ENCODE data around the gene SIRPG.

Gene SIRPG

GRCh38 chr20:1661542-1662299 lies 4.1 kb upstream of the SIRPG start:
- Histone ChIP-seq H3K4me1 (ENCODE audit: control insufficient read depth, low read depth, low read length) (no peaks in the 10 kb centered on the region), H3K4me3 (ENCODE audit: low read length) (no peak overlapping the region), H3K27ac (ENCODE audit: low read depth, low read length) (no peak overlapping the region), H3K79me1 (ENCODE audit: low read length) (no peaks in the 10 kb centered on the region), H3K27me3 (ENCODE audit: insufficient read depth, low read length, poor library complexity) (no peaks in the 10 kb centered on the region), H3K4me2 (ENCODE audit: low read length) (no peak overlapping the region), H3K79me2 (ENCODE audit: control insufficient read depth, insufficient read depth, low read length) (no peaks in the 10 kb centered on the region), H3K4ac (ENCODE audit: low read depth, low read length) (no peak overlapping the region), H2BK120ac (ENCODE audit: low read depth, low read length) (no peak overlapping the region), H3K9ac (ENCODE audit: low read length) (no peak overlapping the region), H3K18ac (ENCODE audit: low read length) (no peak overlapping the region), H4K8ac (ENCODE audit: low read depth, low read length) (no peak overlapping the region), H3K56ac (ENCODE audit: low read length) (no peak overlapping the region), H4K5ac (ENCODE audit: low read length) (no peak overlapping the region), H3K36me3 (ENCODE audit: control insufficient read depth, insufficient read depth, low read length) (no peaks in the 10 kb centered on the region), H2AK5ac (ENCODE audit: low read length) (no peak overlapping the region), H2BK15ac (replicated peaks; ENCODE audit: low read depth) (no peak overlapping the region), H2BK5ac (ENCODE audit: low read length) (no peak overlapping the region), H3K23ac (ENCODE audit: low read length) (no peak overlapping the region)
- DNase-seq, result no peak
- WGBS (ENCODE audit: extremely low coverage, insufficient coverage, low lambda C conversion rate), result no CpG with 5 or more reads among the region's 2 CpGs

- Histone ChIP-seq H2AK5ac (ENCODE audit: low read length) (no peak overlapping the region), H3K79me1 (ENCODE audit: low read length) (no peaks in the 10 kb centered on the region), H3K36me3 (ENCODE audit: control insufficient read depth, insufficient read depth, low read length) (no peaks in the 10 kb centered on the region), H3K23ac (ENCODE audit: low read length) (no peak overlapping the region), H2BK15ac (replicated peaks; ENCODE audit: low read depth) (no peak overlapping the region), H3K56ac (ENCODE audit: low read length) (no peak overlapping the region), H3K4me3 (ENCODE audit: low read length) (no peak overlapping the region), H3K9ac (ENCODE audit: low read length) (no peak overlapping the region), H2BK120ac (ENCODE audit: low read depth, low read length) (no peak overlapping the region), H3K4me2 (ENCODE audit: low read length) (no peak overlapping the region), H3K18ac (ENCODE audit: low read length) (no peak overlapping the region), H3K27ac (ENCODE audit: low read depth, low read length) (no peak overlapping the region), H4K5ac (ENCODE audit: low read length) (no peak overlapping the region), H2BK5ac (ENCODE audit: low read length) (no peak overlapping the region), H3K27me3 (ENCODE audit: insufficient read depth, low read length, poor library complexity) (no peaks in the 10 kb centered on the region), H4K8ac (ENCODE audit: low read depth, low read length) (no peak overlapping the region), H3K4me1 (ENCODE audit: control insufficient read depth, low read depth, low read length) (no peaks in the 10 kb centered on the region), H3K4ac (ENCODE audit: low read depth, low read length) (no peak overlapping the region), H3K79me2 (ENCODE audit: control insufficient read depth, insufficient read depth, low read length) (no peaks in the 10 kb centered on the region)
- DNase-seq, result no peak
- WGBS (ENCODE audit: extremely low coverage, insufficient coverage, low lambda C conversion rate), result no CpG with 5 or more reads among the region's 2 CpGs
Observed at GRCh38 chr20:1660246-1660645, 2.7 kb upstream of the SIRPG start.

GRCh38 chr20:1656844-1657243 lies 735 bp downstream of the SIRPG start:
- H3K9ac ChIP-seq (ENCODE audit: low read length), result no peak overlapping the region
- no peak overlapping the region for H3K4me2 ChIP-seq (ENCODE audit: low read length)
- H3K27me3 ChIP-seq (ENCODE audit: insufficient read depth, low read length, poor library complexity), result no peaks in the 10 kb centered on the region
- no peak overlapping the region for H3K56ac ChIP-seq (ENCODE audit: low read length)
- DNase-seq, result no peak
- H3K4ac ChIP-seq (ENCODE audit: low read depth, low read length), result no peak overlapping the region
- no peak overlapping the region for H3K27ac ChIP-seq (ENCODE audit: low read depth, low read length)
- H3K79me2 ChIP-seq (ENCODE audit: control insufficient read depth, insufficient read depth, low read length), result no peaks in the 10 kb centered on the region
- no peak overlapping the region for H2BK120ac ChIP-seq (ENCODE audit: low read depth, low read length)
- no CpG with 5 or more reads among the region's 5 CpGs for WGBS (ENCODE audit: extremely low coverage, insufficient coverage, low lambda C conversion rate)
- no peak overlapping the region for H3K4me3 ChIP-seq (ENCODE audit: low read length)
- no peak overlapping the region for H3K23ac ChIP-seq (ENCODE audit: low read length)
- H4K8ac ChIP-seq (ENCODE audit: low read depth, low read length), result no peak overlapping the region
- H3K36me3 ChIP-seq (ENCODE audit: control insufficient read depth, insufficient read depth, low read length), result no peaks in the 10 kb centered on the region
- no peak overlapping the region for H3K18ac ChIP-seq (ENCODE audit: low read length)
- no peaks in the 10 kb centered on the region for H3K4me1 ChIP-seq (ENCODE audit: control insufficient read depth, low read depth, low read length)
- no peak overlapping the region for H2BK5ac ChIP-seq (ENCODE audit: low read length)
- no peak overlapping the region for H4K5ac ChIP-seq (ENCODE audit: low read length)
- H2BK15ac ChIP-seq (replicated peaks; ENCODE audit: low read depth), result no peak overlapping the region
- no peak overlapping the region for H2AK5ac ChIP-seq (ENCODE audit: low read length)
- no peaks in the 10 kb centered on the region for H3K79me1 ChIP-seq (ENCODE audit: low read length)

GRCh38 chr20:1654996-1655395 lies 2.6 kb downstream of the SIRPG start:
- H3K27ac ChIP-seq (ENCODE audit: low read depth, low read length), result no peak overlapping the region
- H4K5ac ChIP-seq (ENCODE audit: low read length), result no peak overlapping the region
- H2BK15ac ChIP-seq (replicated peaks; ENCODE audit: low read depth), result no peak overlapping the region
- H3K4ac ChIP-seq (ENCODE audit: low read depth, low read length), result no peak overlapping the region
- H2BK120ac ChIP-seq (ENCODE audit: low read depth, low read length), result no peak overlapping the region
- H4K8ac ChIP-seq (ENCODE audit: low read depth, low read length), result no peak overlapping the region
- no peak overlapping the region for H2BK5ac ChIP-seq (ENCODE audit: low read length)
- no peak overlapping the region for H3K18ac ChIP-seq (ENCODE audit: low read length)
- no peaks in the 10 kb centered on the region for H3K27me3 ChIP-seq (ENCODE audit: insufficient read depth, low read length, poor library complexity)
- no peak overlapping the region for H3K9ac ChIP-seq (ENCODE audit: low read length)
- no peak overlapping the region for H2AK5ac ChIP-seq (ENCODE audit: low read length)
- H3K4me2 ChIP-seq (ENCODE audit: low read length), result no peak overlapping the region
- no peaks in the 10 kb centered on the region for H3K36me3 ChIP-seq (ENCODE audit: control insufficient read depth, insufficient read depth, low read length)
- no peaks in the 10 kb centered on the region for H3K79me2 ChIP-seq (ENCODE audit: control insufficient read depth, insufficient read depth, low read length)
- no peaks in the 10 kb centered on the region for H3K79me1 ChIP-seq (ENCODE audit: low read length)
- no peaks in the 10 kb centered on the region for H3K4me1 ChIP-seq (ENCODE audit: control insufficient read depth, low read depth, low read length)
- H3K4me3 ChIP-seq (ENCODE audit: low read length), result no peak overlapping the region
- no peak for DNase-seq
- no peak overlapping the region for H3K23ac ChIP-seq (ENCODE audit: low read length)
- no peak overlapping the region for H3K56ac ChIP-seq (ENCODE audit: low read length)

GRCh38 chr20:1652960-1653359 lies 4.6 kb downstream of the SIRPG start:
- H3K79me1 ChIP-seq (ENCODE audit: low read length), result no peaks in the 10 kb centered on the region
- H3K27me3 ChIP-seq (ENCODE audit: insufficient read depth, low read length, poor library complexity), result no peaks in the 10 kb centered on the region
- no peaks in the 10 kb centered on the region for H3K36me3 ChIP-seq (ENCODE audit: control insufficient read depth, insufficient read depth, low read length)
- no CpG with 5 or more reads among the region's 3 CpGs for WGBS (ENCODE audit: extremely low coverage, insufficient coverage, low lambda C conversion rate)
- H3K18ac ChIP-seq (ENCODE audit: low read length), result no peak overlapping the region
- no peak overlapping the region for H3K9ac ChIP-seq (ENCODE audit: low read length)
- no peak overlapping the region for H3K4me2 ChIP-seq (ENCODE audit: low read length)
- no peak overlapping the region for H2BK5ac ChIP-seq (ENCODE audit: low read length)
- no peak overlapping the region for H2BK15ac ChIP-seq (replicated peaks; ENCODE audit: low read depth)
- H3K4me3 ChIP-seq (ENCODE audit: low read length), result no peak overlapping the region
- H4K5ac ChIP-seq (ENCODE audit: low read length), result no peak overlapping the region
- H3K4me1 ChIP-seq (ENCODE audit: control insufficient read depth, low read depth, low read length), result no peaks in the 10 kb centered on the region
- H4K8ac ChIP-seq (ENCODE audit: low read depth, low read length), result no peak overlapping the region
- no peak overlapping the region for H3K4ac ChIP-seq (ENCODE audit: low read depth, low read length)
- H2AK5ac ChIP-seq (ENCODE audit: low read length), result no peak overlapping the region
- no peak for DNase-seq
- no peak overlapping the region for H2BK120ac ChIP-seq (ENCODE audit: low read depth, low read length)
- no peak overlapping the region for H3K56ac ChIP-seq (ENCODE audit: low read length)
- H3K27ac ChIP-seq (ENCODE audit: low read depth, low read length), result no peak overlapping the region
- no peak overlapping the region for H3K23ac ChIP-seq (ENCODE audit: low read length)
- no peaks in the 10 kb centered on the region for H3K79me2 ChIP-seq (ENCODE audit: control insufficient read depth, insufficient read depth, low read length)

- DNase-seq, result no peak
- Histone ChIP-seq H3K79me1 (ENCODE audit: low read length) (no peaks in the 10 kb centered on the region), H3K27me3 (ENCODE audit: insufficient read depth, low read length, poor library complexity) (no peaks in the 10 kb centered on the region), H3K79me2 (ENCODE audit: control insufficient read depth, insufficient read depth, low read length) (no peaks in the 10 kb centered on the region), H2BK5ac (ENCODE audit: low read length) (no peak overlapping the region), H3K36me3 (ENCODE audit: control insufficient read depth, insufficient read depth, low read length) (no peaks in the 10 kb centered on the region), H2AK5ac (ENCODE audit: low read length) (no peak overlapping the region), H3K18ac (ENCODE audit: low read length) (no peak overlapping the region), H4K5ac (ENCODE audit: low read length) (no peak overlapping the region), H4K8ac (ENCODE audit: low read depth, low read length) (no peak overlapping the region), H2BK15ac (replicated peaks; ENCODE audit: low read depth) (no peak overlapping the region), H3K4me2 (ENCODE audit: low read length) (no peak overlapping the region), H3K27ac (ENCODE audit: low read depth, low read length) (no peak overlapping the region), H3K56ac (ENCODE audit: low read length) (no peak overlapping the region), H3K4ac (ENCODE audit: low read depth, low read length) (no peak overlapping the region), H3K9ac (ENCODE audit: low read length) (no peak overlapping the region), H3K4me3 (ENCODE audit: low read length) (no peak overlapping the region), H3K23ac (ENCODE audit: low read length) (no peak overlapping the region), H2BK120ac (ENCODE audit: low read depth, low read length) (no peak overlapping the region), H3K4me1 (ENCODE audit: control insufficient read depth, low read depth, low read length) (no peaks in the 10 kb centered on the region)
- WGBS (ENCODE audit: extremely low coverage, insufficient coverage, low lambda C conversion rate), result no CpG with 5 or more reads among the region's 1 CpG
Observed at GRCh38 chr20:1652104-1652503, 5.5 kb downstream of the SIRPG start.

Measured in mesendoderm (in vitro differentiated cells).